Panc1 (cell line): ENCODE measurements around the gene NINL.

Experiments used
- POLR2AphosphoS5 ChIP-seq: IDR thresholded peaks from 2 replicates; pipeline ENCODE4 v1.6.1; 2012; ENCODE audit warnings: mild to moderate bottlenecking, low read depth, low read length, moderate library complexity
- TF ChIP-seq, protein P1 (sequence below), 2 experiments: IDR thresholded peaks; 2 replicates each; pipeline ENCODE4 v1.6.1; 2011 to 2012; ENCODE audit warnings: low read depth in 2 of 2, control low read depth in 1 of 2, low read length in 1 of 2, mild to moderate bottlenecking in 1 of 2, moderate library complexity in 1 of 2; ENCODE audit not compliant: insufficient read depth in 1 of 2
- TF ChIP-seq, protein P2 (sequence below): fragments of 450-650 bp; IDR thresholded peaks from 2 replicates; pipeline ENCODE4 v1.5.1; 2017; ENCODE audit warnings: mild to moderate bottlenecking

DNA sequence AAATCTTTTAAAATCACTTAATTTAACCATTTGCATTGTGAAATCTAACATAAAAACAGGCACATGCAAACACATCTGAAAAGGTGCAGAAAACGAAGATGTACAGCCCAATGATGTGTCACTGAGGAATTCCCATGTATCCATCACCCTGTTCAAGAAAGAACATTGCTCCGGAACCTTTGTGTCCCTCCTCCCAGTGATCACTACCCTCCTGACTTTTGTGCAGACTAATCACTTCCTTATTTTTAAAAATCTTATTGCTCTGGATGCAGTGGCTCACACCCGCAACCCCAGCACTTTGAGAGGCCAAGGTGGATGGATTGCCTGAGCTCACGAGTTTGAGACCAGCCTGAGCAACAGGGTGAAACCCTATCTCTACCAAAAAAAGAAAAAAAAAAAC lies 163.3 kb downstream of the NINL start:
- TF ChIP-seq, protein P1, sequence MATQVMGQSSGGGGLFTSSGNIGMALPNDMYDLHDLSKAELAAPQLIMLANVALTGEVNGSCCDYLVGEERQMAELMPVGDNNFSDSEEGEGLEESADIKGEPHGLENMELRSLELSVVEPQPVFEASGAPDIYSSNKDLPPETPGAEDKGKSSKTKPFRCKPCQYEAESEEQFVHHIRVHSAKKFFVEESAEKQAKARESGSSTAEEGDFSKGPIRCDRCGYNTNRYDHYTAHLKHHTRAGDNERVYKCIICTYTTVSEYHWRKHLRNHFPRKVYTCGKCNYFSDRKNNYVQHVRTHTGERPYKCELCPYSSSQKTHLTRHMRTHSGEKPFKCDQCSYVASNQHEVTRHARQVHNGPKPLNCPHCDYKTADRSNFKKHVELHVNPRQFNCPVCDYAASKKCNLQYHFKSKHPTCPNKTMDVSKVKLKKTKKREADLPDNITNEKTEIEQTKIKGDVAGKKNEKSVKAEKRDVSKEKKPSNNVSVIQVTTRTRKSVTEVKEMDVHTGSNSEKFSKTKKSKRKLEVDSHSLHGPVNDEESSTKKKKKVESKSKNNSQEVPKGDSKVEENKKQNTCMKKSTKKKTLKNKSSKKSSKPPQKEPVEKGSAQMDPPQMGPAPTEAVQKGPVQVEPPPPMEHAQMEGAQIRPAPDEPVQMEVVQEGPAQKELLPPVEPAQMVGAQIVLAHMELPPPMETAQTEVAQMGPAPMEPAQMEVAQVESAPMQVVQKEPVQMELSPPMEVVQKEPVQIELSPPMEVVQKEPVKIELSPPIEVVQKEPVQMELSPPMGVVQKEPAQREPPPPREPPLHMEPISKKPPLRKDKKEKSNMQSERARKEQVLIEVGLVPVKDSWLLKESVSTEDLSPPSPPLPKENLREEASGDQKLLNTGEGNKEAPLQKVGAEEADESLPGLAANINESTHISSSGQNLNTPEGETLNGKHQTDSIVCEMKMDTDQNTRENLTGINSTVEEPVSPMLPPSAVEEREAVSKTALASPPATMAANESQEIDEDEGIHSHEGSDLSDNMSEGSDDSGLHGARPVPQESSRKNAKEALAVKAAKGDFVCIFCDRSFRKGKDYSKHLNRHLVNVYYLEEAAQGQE (IDR thresholded peaks at IDR 0.05; ENCODE audit: insufficient read depth in 1 of 2, low read depth in 2 of 2, low read length in 1 of 2): no peak
- TF ChIP-seq, protein P2, sequence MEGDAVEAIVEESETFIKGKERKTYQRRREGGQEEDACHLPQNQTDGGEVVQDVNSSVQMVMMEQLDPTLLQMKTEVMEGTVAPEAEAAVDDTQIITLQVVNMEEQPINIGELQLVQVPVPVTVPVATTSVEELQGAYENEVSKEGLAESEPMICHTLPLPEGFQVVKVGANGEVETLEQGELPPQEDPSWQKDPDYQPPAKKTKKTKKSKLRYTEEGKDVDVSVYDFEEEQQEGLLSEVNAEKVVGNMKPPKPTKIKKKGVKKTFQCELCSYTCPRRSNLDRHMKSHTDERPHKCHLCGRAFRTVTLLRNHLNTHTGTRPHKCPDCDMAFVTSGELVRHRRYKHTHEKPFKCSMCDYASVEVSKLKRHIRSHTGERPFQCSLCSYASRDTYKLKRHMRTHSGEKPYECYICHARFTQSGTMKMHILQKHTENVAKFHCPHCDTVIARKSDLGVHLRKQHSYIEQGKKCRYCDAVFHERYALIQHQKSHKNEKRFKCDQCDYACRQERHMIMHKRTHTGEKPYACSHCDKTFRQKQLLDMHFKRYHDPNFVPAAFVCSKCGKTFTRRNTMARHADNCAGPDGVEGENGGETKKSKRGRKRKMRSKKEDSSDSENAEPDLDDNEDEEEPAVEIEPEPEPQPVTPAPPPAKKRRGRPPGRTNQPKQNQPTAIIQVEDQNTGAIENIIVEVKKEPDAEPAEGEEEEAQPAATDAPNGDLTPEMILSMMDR: no peak
- TF ChIP-seq POLR2AphosphoS5: no peak
